ENCODE measurements around the gene SMARCD1. TPM values are rescaled to one million over a fixed set of nuclear protein-coding genes. Genes with fewer than 3 reads are reported as not detected.
"Not testable (repeated sequence)": the region's sequence is repeated elsewhere in the genome, so short reads cannot be mapped to it uniquely, and the experiment has no call there.

SMARCD1 gene
- total RNA-seq, 1 donor from 2014 or later: 36.0 TPM

- DNase-seq (ENCODE audit: low read depth): peak; percentile 54
These were observed 47.5 kb downstream of the SMARCD1 start for GRCh38 chr12:50132505-50133135.

DNA sequence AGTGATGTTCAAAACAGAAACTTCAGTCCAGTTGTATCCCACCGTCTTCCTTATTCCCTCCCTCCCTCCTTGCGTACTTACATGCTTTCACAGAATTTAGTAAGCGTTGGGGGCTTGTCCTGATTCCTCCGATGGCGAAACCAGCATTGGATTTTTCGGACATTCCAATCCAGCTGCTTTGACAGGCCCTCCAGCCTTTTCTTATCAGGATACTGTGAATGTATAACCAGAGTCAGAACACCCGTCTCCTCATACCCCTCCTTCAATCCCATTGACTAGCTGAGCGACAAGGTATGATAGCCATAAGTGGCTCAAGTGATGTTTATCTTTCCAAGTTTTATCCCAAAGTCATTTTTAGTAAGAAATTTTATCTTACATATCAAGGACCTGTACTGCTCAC, 57.9 kb downstream of the SMARCD1 start:
- no peak for DNase-seq (ENCODE audit: low read depth)

- DNase-seq (ENCODE audit: low read depth): no peak
These were observed 60.3 kb downstream of the SMARCD1 start for GRCh38 chr12:50145439-50145838.

DNA sequence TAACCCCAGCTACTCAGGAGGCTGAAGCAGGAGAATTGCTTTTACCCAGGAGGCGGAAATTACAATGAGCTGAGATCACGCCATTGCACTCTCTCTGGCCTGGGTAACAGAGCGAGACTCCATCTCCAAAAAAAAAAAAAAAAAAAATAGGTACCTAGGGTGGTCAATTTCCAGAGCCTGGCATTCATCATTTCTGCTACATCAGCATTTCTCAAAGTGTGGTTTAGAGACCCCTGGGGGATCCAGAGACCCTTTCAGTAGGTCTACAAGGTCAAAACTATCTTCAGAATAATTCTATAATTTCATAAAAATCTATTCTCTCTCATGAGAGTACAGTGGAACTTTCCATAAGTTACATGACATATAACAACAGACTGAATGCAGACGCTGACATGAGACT, 62.1 kb downstream of the SMARCD1 start:
- no peak for DNase-seq (ENCODE audit: low read depth)

DNA sequence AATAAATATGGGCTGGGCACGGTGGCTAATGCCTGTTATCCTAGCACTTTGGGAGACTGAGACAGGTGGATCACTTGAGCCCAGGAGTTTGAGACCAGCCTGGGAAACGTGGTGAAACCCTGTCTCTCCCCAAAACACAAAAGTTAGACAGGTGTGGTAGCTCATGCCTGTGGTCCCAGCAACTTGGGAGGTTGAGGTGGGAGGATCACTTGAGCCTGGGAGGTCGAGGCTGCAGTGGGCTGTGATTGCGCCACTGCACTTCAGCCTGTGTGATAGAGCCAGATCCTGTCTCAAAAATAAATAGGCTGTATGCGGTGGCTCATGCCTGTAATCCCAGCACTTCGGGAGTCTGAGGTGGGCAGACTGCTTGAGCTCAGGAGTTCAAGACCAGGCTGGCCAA, 62.9 kb downstream of the SMARCD1 start:
- DNase-seq (ENCODE audit: low read depth): not testable (repeated sequence)

DNA sequence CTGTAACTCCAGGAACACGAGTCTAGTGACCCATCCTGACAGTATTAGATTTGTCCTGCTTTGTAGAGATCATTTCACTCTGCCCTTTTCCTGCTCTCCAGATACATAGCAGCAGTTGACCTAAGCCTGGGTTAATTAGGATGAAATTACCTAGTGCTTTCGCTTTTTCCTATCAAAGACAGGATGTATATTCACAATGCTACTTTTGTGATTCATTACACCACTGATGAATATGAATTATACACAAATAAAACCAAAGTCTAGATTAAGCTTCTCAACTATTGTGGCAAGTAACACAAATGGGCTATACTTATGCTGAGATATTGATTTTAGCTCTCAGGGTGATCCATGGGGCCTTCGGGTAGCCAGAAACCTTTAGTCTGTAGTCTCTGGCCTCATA, 64.2 kb downstream of the SMARCD1 start:
- DNase-seq (ENCODE audit: low read depth): no peak

Other genes with a start within 250 kb of the SMARCD1 start
- gene BCDIN3D, start 242.2 kb upstream of the SMARCD1 start, total RNA-seq: 4.3 and 4.9 TPM in 2 replicates
- 1.9 and 2.3 TPM in 2 replicates for gene FAIM2, start 181.4 kb upstream of the SMARCD1 start, total RNA-seq
- not detected in 2 replicates for gene AQP2, start 134.6 kb upstream of the SMARCD1 start, total RNA-seq
- not detected in 2 replicates for gene AQP5, start 123.5 kb upstream of the SMARCD1 start, total RNA-seq
- gene AQP6, start 112.4 kb upstream of the SMARCD1 start, total RNA-seq: 0.05 TPM in 1 of 2 replicates, not detected in the other
- 9.6 and 12.8 TPM in 2 replicates for gene RACGAP1, start 59.8 kb upstream of the SMARCD1 start, total RNA-seq
- 4.5 and 8.2 TPM in 2 replicates for gene ASIC1, start 27.7 kb upstream of the SMARCD1 start, total RNA-seq
- 39.9 and 54.1 TPM in 2 replicates for gene GPD1, start 18.7 kb downstream of the SMARCD1 start, total RNA-seq
- 34.4 and 40.8 TPM in 2 replicates for gene COX14, start 26.9 kb downstream of the SMARCD1 start, total RNA-seq
- 21.4 and 25.3 TPM in 2 replicates for gene CERS5, start 82.0 kb downstream of the SMARCD1 start, total RNA-seq
- gene LIMA1, start 198.2 kb downstream of the SMARCD1 start, total RNA-seq: 137 and 205 TPM in 2 replicates